Measurements from ENCODE around the gene PEAK3.
"Not testable (repeated sequence)": the region's sequence is repeated elsewhere in the genome, so short reads cannot be mapped to it uniquely, and the experiment has no call there.

PEAK3 gene

GRCh38 chr19:2283835-2284507, 2.0 kb upstream of the PEAK3 start:
- DNase-seq (ENCODE audit: low spot score): no peak
- ChIA-PET CTCF (no interaction called here), POLR2A (ENCODE audit: low non-redundant PET) (no interaction called here)
- H3K27ac ChIP-seq: no peak overlapping the region
- TF ChIP-seq CTCF (conservative IDR thresholded peaks at IDR 0.05; ENCODE audit: low read depth): no peak

DNA sequence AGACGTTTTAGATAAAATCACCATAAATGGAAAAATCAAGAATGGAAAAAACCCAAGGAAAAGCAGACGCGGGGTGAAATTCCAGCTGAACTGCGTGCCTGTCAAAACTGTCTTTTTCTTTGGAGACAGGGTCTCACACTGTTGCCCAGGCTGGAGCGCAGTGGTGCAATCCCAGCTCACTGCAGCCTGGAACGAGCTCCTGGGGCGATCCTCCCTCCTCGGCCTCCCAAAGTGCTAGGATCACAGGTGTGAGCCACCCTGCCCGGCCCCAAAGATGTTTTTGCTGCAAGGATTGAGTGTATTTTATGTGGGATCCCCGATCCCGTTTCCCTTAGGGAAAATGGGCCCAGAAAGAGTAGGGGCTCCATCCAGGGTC, 875 bp upstream of the PEAK3 start:
- DNase-seq (ENCODE audit: low spot score): no peak
- no peak overlapping the region for H3K27ac ChIP-seq
- no peak for TF ChIP-seq CTCF (conservative IDR thresholded peaks at IDR 0.05; ENCODE audit: low read depth)
- ChIA-PET CTCF (no interaction called here), POLR2A (ENCODE audit: low non-redundant PET) (interaction anchor here (0.6 kb wide), 1 partner anchor 11 kb away, joined by 3 read pairs; no protein-coding TSS in a partner anchor)

- POLR2A ChIA-PET (ENCODE audit: low non-redundant PET); CTCF ChIA-PET; DNase-seq (ENCODE audit: low spot score): not testable (repeated sequence)
Measured at GRCh38 chr19:2281265-2282061, 512 bp downstream of the PEAK3 start.

DNA sequence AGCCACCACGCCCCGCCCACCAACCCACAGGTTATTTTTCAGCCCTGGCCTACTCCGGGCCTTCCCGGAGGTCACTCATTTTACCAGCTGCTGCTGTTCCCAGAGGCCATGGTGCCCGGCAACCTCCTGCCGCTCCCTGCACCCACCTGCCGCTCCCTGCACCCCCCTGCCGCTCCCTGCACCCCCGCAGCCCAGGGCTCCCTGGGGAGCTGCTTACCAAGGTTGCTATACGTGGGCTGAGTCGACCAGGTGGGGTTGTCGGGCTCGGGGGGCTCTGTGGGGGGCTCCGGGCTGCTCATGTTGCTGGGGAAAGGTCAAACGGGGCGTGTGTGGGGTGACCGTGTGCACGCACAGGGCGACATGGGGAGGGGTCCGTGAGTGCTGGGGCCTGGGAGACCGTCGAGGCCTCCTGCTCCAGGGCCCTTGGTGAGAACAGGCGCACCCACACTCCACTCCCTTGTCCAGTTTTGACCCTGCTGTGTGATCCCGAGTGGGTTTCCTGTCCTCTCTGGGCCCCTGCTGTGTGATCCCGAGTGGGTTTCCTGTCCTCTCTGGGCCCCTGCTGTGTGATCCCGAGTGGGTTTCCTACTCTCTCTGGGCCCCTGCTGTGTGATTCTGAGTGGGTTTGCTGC, 1.2 kb downstream of the PEAK3 start:
- POLR2A ChIA-PET (ENCODE audit: low non-redundant PET): no interaction called here
- no peak for DNase-seq (ENCODE audit: low spot score)
- TF ChIP-seq CTCF (conservative IDR thresholded peaks at IDR 0.05; ENCODE audit: low read depth): no peak
- no peak overlapping the region for H3K27ac ChIP-seq
- CTCF ChIA-PET: no interaction called here

More at GRCh38 chr19:2281265-2282061, 512 bp downstream of the PEAK3 start:
- H3K27ac ChIP-seq: not testable (repeated sequence)

DNA sequence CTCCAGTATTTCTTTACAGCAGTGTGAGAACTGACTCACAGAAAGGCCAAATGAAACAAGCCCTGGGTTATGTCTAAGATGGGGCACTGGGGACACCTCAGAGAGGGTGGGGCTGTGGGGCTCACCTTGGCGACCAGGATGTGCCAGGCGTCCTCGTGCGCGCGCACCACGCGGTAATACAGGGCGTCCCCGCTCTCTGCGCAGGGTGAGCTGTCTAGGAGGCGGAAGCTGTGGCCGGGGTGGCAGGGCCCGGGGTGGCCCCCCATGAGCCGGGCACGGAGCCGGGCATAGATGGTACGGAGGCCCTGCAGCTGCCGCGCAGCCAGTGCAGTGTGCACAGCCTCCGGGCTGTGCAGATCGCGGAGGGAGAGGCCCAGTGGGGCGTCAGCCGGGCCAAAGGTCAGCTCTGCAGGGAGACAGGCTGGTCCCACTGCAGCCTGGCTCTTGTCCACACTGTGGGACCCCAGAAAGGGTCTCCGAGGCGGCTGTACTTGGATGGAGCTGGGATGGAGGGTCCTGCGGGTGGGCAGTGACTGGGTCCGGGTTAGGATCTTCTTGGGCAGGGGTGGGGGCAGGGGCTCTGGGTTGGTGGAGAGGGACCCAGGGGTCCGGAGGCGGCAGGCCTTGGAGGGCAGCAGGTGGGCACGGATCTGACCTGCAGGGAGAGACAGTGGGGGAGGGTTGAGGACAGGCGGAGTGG, 3.4 kb downstream of the PEAK3 start:
- no peak overlapping the region for H3K27ac ChIP-seq
- ChIA-PET CTCF (no interaction called here), POLR2A (ENCODE audit: low non-redundant PET) (interaction anchor here (1.0 kb wide), 1 partner anchor 8 kb away, joined by 3 read pairs; no protein-coding TSS in a partner anchor)
- DNase-seq (ENCODE audit: low spot score): no peak
- no peak for TF ChIP-seq CTCF (conservative IDR thresholded peaks at IDR 0.05; ENCODE audit: low read depth)

- peak overlapping the region; percentile 94; the same call in 1 of the 2 replicates for H3K27ac ChIP-seq
- POLR2A ChIA-PET (ENCODE audit: low non-redundant PET): no interaction called here
- no peak for DNase-seq (ENCODE audit: low spot score)
- CTCF ChIA-PET: no interaction called here
- no peak for TF ChIP-seq CTCF (conservative IDR thresholded peaks at IDR 0.05; ENCODE audit: low read depth)
Measured at GRCh38 chr19:2277138-2277537, 4.8 kb downstream of the PEAK3 start.

Measured in RWPE1 (cell line).